KMS-11 (cell line): ENCODE data around the gene SNAPIN.

ENCODE experiments used
- H2AFZ ChIP-seq: fragments of 200-600 bp; sonication (generic); 2 replicates; pipeline ENCODE4 v1.6.1; 2016; ENCODE audit warnings: antibody characterized with exemption, mixed run types, low read depth
- H3K27ac ChIP-seq: fragments of 200-600 bp; sonication (generic); 2 replicates; pipeline ENCODE4 v1.6.1; 2016; ENCODE audit warnings: mild to moderate bottlenecking, mixed run types
- H3K27me3 ChIP-seq: fragments of 200-600 bp; sonication (generic); 2 replicates; pipeline ENCODE4 v1.6.1; 2017; ENCODE audit warnings: mild to moderate bottlenecking, low read depth, mixed run types, moderate library complexity; ENCODE audit not compliant: insufficient read depth
- H3K36me3 ChIP-seq: fragments of 200-600 bp; sonication (generic); 2 replicates; pipeline ENCODE4 v1.6.1; 2017; ENCODE audit warnings: mild to moderate bottlenecking, mixed run types; ENCODE audit not compliant: insufficient read depth
- H3K4me1 ChIP-seq: fragments of 200-600 bp; sonication (generic); 2 replicates; pipeline ENCODE4 v1.6.1; 2016; ENCODE audit warnings: mild to moderate bottlenecking, low read depth, mixed run types; ENCODE audit not compliant: poor library complexity, severe bottlenecking
- H3K4me2 ChIP-seq: fragments of 200-600 bp; sonication (generic); 2 replicates; pipeline ENCODE4 v1.7.0; 2016; ENCODE audit warnings: mild to moderate bottlenecking, mixed run types
- H3K4me3 ChIP-seq: fragments of 200-600 bp; sonication (generic); IDR thresholded peaks from 2 replicates; pipeline ENCODE4 v1.6.1; 2017; ENCODE audit warnings: low read depth, low read length, mixed read lengths; ENCODE audit not compliant: insufficient read depth
- H3K79me2 ChIP-seq: fragments of 200-600 bp; sonication (generic); 2 replicates; pipeline ENCODE4 v1.6.1; 2016; ENCODE audit warnings: low read depth, mixed run types; ENCODE audit not compliant: insufficient read depth
- H3K9ac ChIP-seq: fragments of 200-600 bp; sonication (generic); 2 replicates; pipeline ENCODE4 v1.6.1; 2016; ENCODE audit warnings: mild to moderate bottlenecking, mixed run types
- H4K20me1 ChIP-seq: fragments of 200-600 bp; sonication (generic); 2 replicates; pipeline ENCODE4 v1.6.1; 2016; ENCODE audit warnings: mild to moderate bottlenecking, mixed run types; ENCODE audit not compliant: insufficient read depth
- CTCF ChIP-seq: fragments of 200-600 bp; sonication (generic); conservative IDR thresholded peaks from 2 replicates; pipeline ENCODE4 v1.6.1; 2017; ENCODE audit warnings: low read depth, mild to moderate bottlenecking, antibody characterized with exemption, low read length, moderate library complexity, mixed read lengths

Gene SNAPIN

GRCh38 chr1:153640861-153641260 lies 17.6 kb upstream of the SNAPIN start:
- Histone ChIP-seq H3K79me2 (peaks cover 41% of the 10 kb centered on the region), H3K36me3 (peaks cover 84% of the 10 kb centered on the region), H3K4me2 (no peak overlapping the region), H3K4me1 (peaks cover 13% of the 10 kb centered on the region), H3K27ac (no peak overlapping the region), H2AFZ (no peak overlapping the region), H3K27me3 (no peaks in the 10 kb centered on the region), H4K20me1 (no peaks in the 10 kb centered on the region), H3K9ac (no peak overlapping the region), H3K4me3 (no peak overlapping the region)
- no peak for TF ChIP-seq CTCF

DNA sequence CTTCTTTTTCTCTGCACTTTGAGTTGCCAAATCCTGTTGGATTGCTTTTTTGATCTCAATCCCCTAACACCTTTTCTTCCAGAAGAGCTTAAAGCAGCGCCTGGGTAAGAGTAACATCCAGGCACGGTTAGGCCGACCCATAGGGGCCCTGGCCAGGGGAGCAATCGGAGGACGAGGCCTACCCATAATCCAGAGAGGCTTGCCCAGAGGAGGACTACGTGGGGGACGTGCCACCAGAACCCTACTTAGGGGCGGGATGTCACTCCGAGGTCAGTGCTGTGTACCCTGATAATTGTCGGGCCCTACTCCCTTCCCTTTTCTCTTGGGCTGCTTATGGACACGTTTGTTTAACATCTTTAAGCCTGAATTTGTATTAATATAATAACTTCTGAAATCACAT lies 16.3 kb upstream of the SNAPIN start:
- Histone ChIP-seq H3K79me2 (peaks cover 28% of the 10 kb centered on the region), H3K4me2 (no peak overlapping the region)

DNA sequence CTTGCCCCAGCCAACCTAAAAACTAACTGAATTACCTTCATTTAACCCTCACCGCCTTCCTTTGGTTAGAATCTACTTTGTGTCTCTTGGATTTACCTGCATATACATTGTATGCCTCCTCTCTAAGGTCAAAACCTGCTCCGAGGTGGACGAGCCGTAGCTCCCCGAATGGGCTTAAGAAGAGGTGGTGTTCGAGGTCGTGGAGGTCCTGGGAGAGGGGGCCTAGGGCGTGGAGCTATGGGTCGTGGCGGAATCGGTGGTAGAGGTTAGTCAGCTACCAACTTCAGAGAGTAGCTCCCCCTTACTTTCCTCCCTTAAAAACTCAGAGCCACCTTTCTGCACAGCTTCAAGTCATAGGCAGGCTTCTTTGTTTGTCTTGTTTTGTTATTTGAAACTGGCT lies 15.4 kb upstream of the SNAPIN start:
- no peak overlapping the region for H3K4me3 ChIP-seq
- no peak overlapping the region for H3K27ac ChIP-seq
- no peak overlapping the region for H2AFZ ChIP-seq
- no peak overlapping the region for H3K9ac ChIP-seq
- no peaks in the 10 kb centered on the region for H3K4me1 ChIP-seq
- no peaks in the 10 kb centered on the region for H3K27me3 ChIP-seq
- peaks cover 19% of the 10 kb centered on the region; the same call in 1 of the 2 replicates for H3K79me2 ChIP-seq
- H3K36me3 ChIP-seq, result peaks cover 65% of the 10 kb centered on the region
- no peak overlapping the region for H3K4me2 ChIP-seq
- TF ChIP-seq CTCF, result no peak; the same call in 1 of the 2 replicates
- no peaks in the 10 kb centered on the region for H4K20me1 ChIP-seq

More for the DNA sequence above, 16.3 kb upstream of the SNAPIN start:
- Histone ChIP-seq H2AFZ (no peak overlapping the region), H3K27me3 (no peaks in the 10 kb centered on the region), H4K20me1 (no peaks in the 10 kb centered on the region), H3K9ac (no peak overlapping the region), H3K4me1 (peaks cover under 1% of the 10 kb centered on the region), H3K27ac (no peak overlapping the region), H3K36me3 (peaks cover 73% of the 10 kb centered on the region), H3K4me3 (no peak overlapping the region)
- no peak for TF ChIP-seq CTCF

DNA sequence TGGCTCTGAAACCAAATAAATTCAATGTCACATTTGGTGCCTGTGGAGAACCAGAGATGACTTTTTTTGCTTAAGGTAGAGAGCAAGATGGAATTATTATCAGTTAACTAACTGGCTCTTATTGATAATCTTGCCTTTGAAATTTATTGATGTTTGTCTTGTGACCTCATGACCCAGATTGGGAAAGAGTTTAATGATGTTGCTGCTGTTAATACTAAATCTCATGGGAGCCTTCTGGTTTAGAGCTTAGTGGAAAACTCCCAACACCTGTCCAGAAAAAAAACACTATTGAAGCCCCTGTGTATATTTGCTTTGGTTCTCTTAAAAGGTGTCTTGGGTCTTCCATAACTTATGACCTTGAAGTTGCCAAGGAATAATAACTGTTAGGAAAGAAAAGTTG lies 14.7 kb upstream of the SNAPIN start:
- Histone ChIP-seq H3K27me3 (no peaks in the 10 kb centered on the region), H2AFZ (no peak overlapping the region), H3K4me1 (no peaks in the 10 kb centered on the region), H3K4me2 (no peak overlapping the region), H3K27ac (no peak overlapping the region), H4K20me1 (no peaks in the 10 kb centered on the region), H3K79me2 (peaks cover 17% of the 10 kb centered on the region; the same call in 1 of the 2 replicates), H3K9ac (no peak overlapping the region), H3K36me3 (peaks cover 61% of the 10 kb centered on the region), H3K4me3 (no peak overlapping the region)
- no peak for TF ChIP-seq CTCF
